GM15510 (cell line): ENCODE measurements around the gene BCL2A1.

ENCODE experiments used
- POLR2A ChIP-seq: IDR thresholded peaks from 3 replicates; pipeline ENCODE4 v1.6.1; 2011; ENCODE audit warnings: borderline replicate concordance; ENCODE audit not compliant: insufficient read length; ENCODE audit errors: extremely low read depth

BCL2A1 gene

GRCh38 chr15:79967298-79968182, 3.5 kb downstream of the BCL2A1 start:
- TF ChIP-seq POLR2A, result no peak

- no peak for TF ChIP-seq POLR2A
Observed at GRCh38 chr15:79966634-79967297, 4.2 kb downstream of the BCL2A1 start.

GRCh38 chr15:79965846-79966630, 5.0 kb downstream of the BCL2A1 start:
- no peak for TF ChIP-seq POLR2A

- TF ChIP-seq POLR2A, result no peak
Observed at GRCh38 chr15:79964232-79964805, 6.7 kb downstream of the BCL2A1 start.

GRCh38 chr15:79962178-79962577, 8.8 kb downstream of the BCL2A1 start:
- TF ChIP-seq POLR2A, result no peak

- TF ChIP-seq POLR2A, result no peak
Observed at GRCh38 chr15:79960502-79961212, 10.3 kb downstream of the BCL2A1 start.

- TF ChIP-seq POLR2A, result no peak
Observed at GRCh38 chr15:79957741-79958140, 13.3 kb downstream of the BCL2A1 start.

GRCh38 chr15:79956354-79956939, 14.5 kb downstream of the BCL2A1 start:
- no peak for TF ChIP-seq POLR2A

GRCh38 chr15:79954661-79955060, 16.3 kb downstream of the BCL2A1 start:
- no peak for TF ChIP-seq POLR2A

- no peak for TF ChIP-seq POLR2A
Observed at GRCh38 chr15:79953951-79954444, 17.0 kb downstream of the BCL2A1 start.

- TF ChIP-seq POLR2A, result no peak
Observed at GRCh38 chr15:79952329-79952728, 18.7 kb downstream of the BCL2A1 start.

GRCh38 chr15:79950247-79950646, 20.7 kb downstream of the BCL2A1 start:
- TF ChIP-seq POLR2A, result no peak

- TF ChIP-seq POLR2A, result no peak
Observed at GRCh38 chr15:79948761-79949160, 22.2 kb downstream of the BCL2A1 start.
